Activated B cell treated with CpG ODN at 0.5 μM for 24 hours (primary cell): ENCODE data around the gene C16orf74. TPM values are rescaled to one million over a fixed set of nuclear protein-coding genes. Genes with fewer than 3 reads are reported as not detected.

Source experiments
- ATAC-seq: fragments of 200-7000 bp; cut with Tn5 transposase; one replicate; pipeline ENCODE4 v1.10.0; 2021; ENCODE audit warnings: low read depth, mild to moderate bottlenecking, moderate library complexity
- CTCF ChIA-PET: fragments of 350-600 bp; sonication (Branson Sonifier 250); formaldehyde crosslinking; loops from one replicate; lab custom pipeline; 2021; ENCODE audit warnings: antibody characterized with exemption; lab: Charles Lee
- POLR2A ChIA-PET: fragments of 350-600 bp; sonication (Branson Sonifier 250); formaldehyde crosslinking; loops from one replicate; lab custom pipeline; 2021; ENCODE audit warnings: antibody characterized with exemption; lab: Charles Lee
- DNase-seq: peaks from one replicate; pipeline ENCODE4 v3.0.0; 2022
- H3K27ac Mint-ChIP-seq: one replicate; pipeline ENCODE4 v1.8.0; 2020; ENCODE audit warnings: mixed read lengths
- H3K27me3 Mint-ChIP-seq: one replicate; pipeline ENCODE4 v1.8.0; 2021; ENCODE audit warnings: mixed read lengths
- H3K36me3 Mint-ChIP-seq: one replicate; pipeline ENCODE4 v1.8.0; 2021; ENCODE audit warnings: low read depth, mixed read lengths
- H3K4me1 Mint-ChIP-seq: one replicate; pipeline ENCODE4 v1.8.0; 2021; ENCODE audit warnings: mixed read lengths
- H3K4me3 Mint-ChIP-seq: one replicate; pipeline ENCODE4 v1.8.0; 2020; ENCODE audit warnings: mild to moderate bottlenecking, mixed read lengths
- H3K9me3 Mint-ChIP-seq: one replicate; pipeline ENCODE4 v1.8.0; 2020; ENCODE audit warnings: mixed read lengths
- CTCF ChIP-seq: fragments of 200-600 bp; IDR thresholded peaks from one replicate; pipeline ENCODE4 v1.8.0; 2022; ENCODE audit warnings: antibody characterized with exemption, mild to moderate bottlenecking
- intact Hi-C: fragments of 100-400 bp; cut with micrococcal nuclease; formaldehyde crosslinking; loops from one replicate; pipeline ENCODE4 v1.15.1; 2024
- total RNA-seq: library from RNA; stranded (reverse); gene quantifications from 2 replicates; pipeline ENCODE4 v1.2.3, GENCODE V29; 2022

C16orf74 gene
- total RNA-seq, 1 donor from 2014 or later: 18.3 TPM

- ChIA-PET POLR2A (interaction anchor here (0.6 kb wide), 1 partner anchor 13 kb away, joined by 3 read pairs; no protein-coding TSS in a partner anchor), CTCF (no interaction called here)
- ATAC-seq (no peak), DNase-seq (no peak)
- H3K27ac Mint-ChIP-seq: no peak overlapping the region
- H3K36me3 Mint-ChIP-seq: peaks cover 7% of the 10 kb centered on the region
- TF ChIP-seq CTCF: no peak
- H3K4me3 Mint-ChIP-seq: no peak overlapping the region
- peaks cover 2% of the 10 kb centered on the region for H3K4me1 Mint-ChIP-seq
- intact Hi-C loops: no loop called here
- no peaks in the 10 kb centered on the region for H3K9me3 Mint-ChIP-seq
- H3K27me3 Mint-ChIP-seq: no peaks in the 10 kb centered on the region
These were observed 17.3 kb upstream of the C16orf74 start for GRCh38 chr16:85768199-85768598.

GRCh38 chr16:85767531-85767930 is 16.6 kb upstream of the C16orf74 start:
- ChIA-PET CTCF (no interaction called here), POLR2A (no interaction called here)
- TF ChIP-seq CTCF: no peak
- DNase-seq (no peak), ATAC-seq (no peak)
- peaks cover 7% of the 10 kb centered on the region for H3K36me3 Mint-ChIP-seq
- H3K27me3 Mint-ChIP-seq: no peaks in the 10 kb centered on the region
- H3K9me3 Mint-ChIP-seq: no peaks in the 10 kb centered on the region
- no peak overlapping the region for H3K4me3 Mint-ChIP-seq
- intact Hi-C loops: no loop called here
- H3K27ac Mint-ChIP-seq: no peak overlapping the region
- H3K4me1 Mint-ChIP-seq: peaks cover 5% of the 10 kb centered on the region

- ChIA-PET POLR2A (no interaction called here), CTCF (no interaction called here)
- Mint-ChIP-seq H3K9me3 (no peaks in the 10 kb centered on the region), H3K36me3 (peaks cover 3% of the 10 kb centered on the region), H3K4me3 (no peak overlapping the region), H3K27me3 (no peaks in the 10 kb centered on the region), H3K4me1 (peaks cover 19% of the 10 kb centered on the region), H3K27ac (no peak overlapping the region)
- no peak for DNase-seq
- ATAC-seq: no peak
- intact Hi-C loops: no loop called here
- no peak for TF ChIP-seq CTCF
These were observed 14.9 kb upstream of the C16orf74 start for GRCh38 chr16:85765767-85766166.

GRCh38 chr16:85765211-85765610 is 14.3 kb upstream of the C16orf74 start:
- Mint-ChIP-seq H3K27me3 (no peaks in the 10 kb centered on the region), H3K4me3 (no peak overlapping the region), H3K4me1 (peaks cover 23% of the 10 kb centered on the region), H3K36me3 (no peaks in the 10 kb centered on the region), H3K27ac (no peak overlapping the region), H3K9me3 (no peaks in the 10 kb centered on the region)
- CTCF ChIA-PET: no interaction called here
- DNase-seq (no peak), ATAC-seq (no peak)
- TF ChIP-seq CTCF: no peak
- intact Hi-C loops: no loop called here
- POLR2A ChIA-PET: no interaction called here

GRCh38 chr16:85763616-85764015 is 12.7 kb upstream of the C16orf74 start:
- peaks cover 3% of the 10 kb centered on the region for H3K9me3 Mint-ChIP-seq
- peaks cover 39% of the 10 kb centered on the region for H3K4me1 Mint-ChIP-seq
- H3K27me3 Mint-ChIP-seq: no peaks in the 10 kb centered on the region
- H3K4me3 Mint-ChIP-seq: no peak overlapping the region
- intact Hi-C loops: no loop called here
- no peak overlapping the region for H3K27ac Mint-ChIP-seq
- ChIA-PET POLR2A (no interaction called here), CTCF (interaction anchor here (1.2 kb wide), 1 partner anchor 45 kb away, joined by 3 read pairs; no protein-coding TSS in a partner anchor)
- no peaks in the 10 kb centered on the region for H3K36me3 Mint-ChIP-seq
- no peak for DNase-seq
- no peak for ATAC-seq
- TF ChIP-seq CTCF: no peak
